SK-N-SH treated with all-trans-retinoic acid at 6 μM for 48 hours (cell line): ENCODE measurements around the gene PPT2.

Experiments
- ATAC-seq: fragments of 200-7000 bp; cut with Tn5 transposase; 3 replicates; pipeline ENCODE4 v1.9.1; 2020; ENCODE audit warnings: mild to moderate bottlenecking, moderate library complexity
- ARNTL ChIP-seq: fragments of 450-650 bp; formaldehyde crosslinking; IDR thresholded peaks from 2 replicates; pipeline ENCODE4 v1.5.0; 2020; ENCODE audit warnings: low read depth, mild to moderate bottlenecking, moderate library complexity, borderline replicate concordance
- BACH2 ChIP-seq: fragments of 250-450 bp; sonication (Bioruptor Pico); IDR thresholded peaks from 2 replicates; pipeline ENCODE4 v1.9.0; 2021; ENCODE audit warnings: mild to moderate bottlenecking, borderline replicate concordance
- CSDC2 ChIP-seq: fragments of 250-450 bp; sonication (Bioruptor Pico); IDR thresholded peaks from 2 replicates; pipeline ENCODE4 v1.5.0; 2020; ENCODE audit warnings: mild to moderate bottlenecking, moderate library complexity
- ESRRG ChIP-seq: fragments of 250-450 bp; sonication (Bioruptor Pico); IDR thresholded peaks from 2 replicates; pipeline ENCODE4 v1.6.1; 2021; ENCODE audit warnings: mild to moderate bottlenecking
- GLIS3 ChIP-seq: fragments of 250-450 bp; sonication (Bioruptor Pico); IDR thresholded peaks from 2 replicates; pipeline ENCODE4 v1.5.0; 2020; ENCODE audit warnings: mild to moderate bottlenecking, moderate library complexity
- ISL1 ChIP-seq: fragments of 250-450 bp; sonication (Bioruptor Pico); IDR thresholded peaks from 2 replicates; pipeline ENCODE4 v2.1.2; 2022; ENCODE audit warnings: mild to moderate bottlenecking, moderate library complexity
- OSR1 ChIP-seq: fragments of 250-450 bp; sonication (Bioruptor Pico); IDR thresholded peaks from 2 replicates; pipeline ENCODE4 v1.8.0; 2022; ENCODE audit warnings: moderate library complexity, mild to moderate bottlenecking, inconsistent platforms
- RARB ChIP-seq: fragments of 250-450 bp; sonication (Bioruptor Pico); IDR thresholded peaks from 2 replicates; pipeline ENCODE4 v1.8.0; 2021; ENCODE audit warnings: mild to moderate bottlenecking, moderate library complexity
- SNAI2 ChIP-seq: fragments of 250-450 bp; sonication (Bioruptor Pico); IDR thresholded peaks from 2 replicates; pipeline ENCODE4 v1.5.0; 2020; ENCODE audit warnings: mild to moderate bottlenecking, moderate library complexity
- TCF4 ChIP-seq: fragments of 250-450 bp; sonication (Bioruptor Pico); IDR thresholded peaks from 2 replicates; pipeline ENCODE4 v1.8.0; 2021; ENCODE audit warnings: mild to moderate bottlenecking, moderate library complexity, borderline replicate concordance
- ZFP3 ChIP-seq: fragments of 250-450 bp; sonication (Bioruptor Pico); IDR thresholded peaks from 2 replicates; pipeline ENCODE4 v1.5.0; 2020; ENCODE audit warnings: mild to moderate bottlenecking, moderate library complexity
- ZFP30 ChIP-seq: fragments of 450-650 bp; formaldehyde crosslinking; IDR thresholded peaks from 2 replicates; pipeline ENCODE4 v1.5.0; 2022; ENCODE audit warnings: mild to moderate bottlenecking, moderate library complexity
- ZNF565 ChIP-seq: fragments of 450-650 bp; formaldehyde crosslinking; conservative IDR thresholded peaks from 2 replicates; pipeline ENCODE4 v1.5.0; 2020; ENCODE audit warnings: low read depth, mild to moderate bottlenecking, moderate library complexity
- ZNF70 ChIP-seq: fragments of 450-650 bp; formaldehyde crosslinking; IDR thresholded peaks from 2 replicates; pipeline ENCODE4 v1.5.0; 2020; ENCODE audit warnings: mild to moderate bottlenecking, moderate library complexity
- ZNF8 ChIP-seq: fragments of 450-650 bp; formaldehyde crosslinking; IDR thresholded peaks from 2 replicates; pipeline ENCODE4 v1.5.0; 2020; ENCODE audit warnings: mild to moderate bottlenecking, moderate library complexity
- TF ChIP-seq, protein P1 (sequence below): fragments of 250-450 bp; sonication (Bioruptor Pico); IDR thresholded peaks from 2 replicates; pipeline ENCODE4 v1.5.1; 2021; ENCODE audit warnings: mild to moderate bottlenecking, moderate library complexity
- TF ChIP-seq, protein P2 (sequence below): fragments of 250-450 bp; sonication (Bioruptor Pico); IDR thresholded peaks from 2 replicates; pipeline ENCODE4 v1.5.1; 2020; ENCODE audit warnings: low read depth, mild to moderate bottlenecking, moderate library complexity
- TF ChIP-seq, protein P3 (sequence below): fragments of 250-450 bp; sonication (Bioruptor Pico); IDR thresholded peaks from 2 replicates; pipeline ENCODE4 v1.8.0; 2021; ENCODE audit warnings: low read depth, mild to moderate bottlenecking, moderate library complexity, borderline replicate concordance
- TF ChIP-seq, protein P4 (sequence below): fragments of 250-450 bp; sonication (Bioruptor Pico); IDR thresholded peaks from 2 replicates; pipeline ENCODE4 v1.8.0; 2020; ENCODE audit warnings: mild to moderate bottlenecking, moderate library complexity, borderline replicate concordance
- TF ChIP-seq, protein P5 (sequence below): fragments of 250-450 bp; sonication (Bioruptor Pico); IDR thresholded peaks from 2 replicates; pipeline ENCODE4 v1.5.0; 2020; ENCODE audit warnings: mild to moderate bottlenecking, moderate library complexity

Gene PPT2

DNA sequence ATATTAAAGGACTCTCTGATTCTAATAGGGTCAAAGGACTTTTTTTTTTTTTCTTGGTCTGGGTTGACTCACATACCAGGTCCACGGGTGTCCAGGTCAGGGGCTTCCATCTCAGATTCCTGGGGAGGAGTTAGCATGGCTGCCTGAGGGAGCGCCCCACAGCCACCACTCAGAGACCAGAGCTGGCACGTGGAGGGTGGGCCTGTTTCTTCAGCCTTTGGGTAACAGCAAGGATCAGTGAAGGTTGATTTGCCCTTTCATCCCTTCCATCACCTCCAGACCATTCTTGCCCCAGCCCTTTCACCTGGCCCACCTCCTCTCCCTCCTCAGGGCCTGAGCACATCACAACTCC lies 44.4 kb downstream of the PPT2 start:
- ATAC-seq: no peak
- TF ChIP-seq OSR1 (CRISPR knock-in tag): no peak
- TF ChIP-seq ZNF565 (CRISPR knock-in tag): no peak
- no peak for TF ChIP-seq ARNTL (CRISPR knock-in tag)
- no peak for TF ChIP-seq CSDC2 (CRISPR knock-in tag)
- TF ChIP-seq, protein P1, sequence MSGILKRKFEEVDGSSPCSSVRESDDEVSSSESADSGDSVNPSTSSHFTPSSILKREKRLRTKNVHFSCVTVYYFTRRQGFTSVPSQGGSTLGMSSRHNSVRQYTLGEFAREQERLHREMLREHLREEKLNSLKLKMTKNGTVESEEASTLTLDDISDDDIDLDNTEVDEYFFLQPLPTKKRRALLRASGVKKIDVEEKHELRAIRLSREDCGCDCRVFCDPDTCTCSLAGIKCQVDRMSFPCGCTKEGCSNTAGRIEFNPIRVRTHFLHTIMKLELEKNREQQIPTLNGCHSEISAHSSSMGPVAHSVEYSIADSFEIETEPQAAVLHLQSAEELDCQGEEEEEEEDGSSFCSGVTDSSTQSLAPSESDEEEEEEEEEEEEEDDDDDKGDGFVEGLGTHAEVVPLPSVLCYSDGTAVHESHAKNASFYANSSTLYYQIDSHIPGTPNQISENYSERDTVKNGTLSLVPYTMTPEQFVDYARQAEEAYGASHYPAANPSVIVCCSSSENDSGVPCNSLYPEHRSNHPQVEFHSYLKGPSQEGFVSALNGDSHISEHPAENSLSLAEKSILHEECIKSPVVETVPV (CRISPR knock-in tag): no peak
- no peak for TF ChIP-seq ZFP3 (CRISPR knock-in tag)

DNA sequence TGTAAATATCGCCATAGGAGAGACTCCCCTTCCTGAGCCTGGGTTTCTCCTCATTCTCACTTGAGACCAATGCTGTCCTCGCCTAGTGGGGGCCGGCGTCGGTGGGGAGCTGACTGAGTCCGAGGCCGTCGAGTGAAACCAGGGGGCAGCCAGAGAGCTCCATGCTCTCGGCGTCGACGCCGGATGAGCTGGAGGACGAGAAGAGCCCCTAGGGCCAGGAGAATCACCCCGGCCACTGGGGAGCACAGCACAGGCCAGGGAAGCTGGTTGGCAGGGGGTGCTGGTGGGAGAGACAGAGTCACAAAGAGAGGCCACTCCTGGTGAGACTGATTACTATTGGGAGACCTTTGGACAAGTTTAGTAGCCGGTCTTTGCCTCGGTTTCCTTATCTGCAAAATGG lies 44.9 kb downstream of the PPT2 start:
- no peak for ATAC-seq

DNA sequence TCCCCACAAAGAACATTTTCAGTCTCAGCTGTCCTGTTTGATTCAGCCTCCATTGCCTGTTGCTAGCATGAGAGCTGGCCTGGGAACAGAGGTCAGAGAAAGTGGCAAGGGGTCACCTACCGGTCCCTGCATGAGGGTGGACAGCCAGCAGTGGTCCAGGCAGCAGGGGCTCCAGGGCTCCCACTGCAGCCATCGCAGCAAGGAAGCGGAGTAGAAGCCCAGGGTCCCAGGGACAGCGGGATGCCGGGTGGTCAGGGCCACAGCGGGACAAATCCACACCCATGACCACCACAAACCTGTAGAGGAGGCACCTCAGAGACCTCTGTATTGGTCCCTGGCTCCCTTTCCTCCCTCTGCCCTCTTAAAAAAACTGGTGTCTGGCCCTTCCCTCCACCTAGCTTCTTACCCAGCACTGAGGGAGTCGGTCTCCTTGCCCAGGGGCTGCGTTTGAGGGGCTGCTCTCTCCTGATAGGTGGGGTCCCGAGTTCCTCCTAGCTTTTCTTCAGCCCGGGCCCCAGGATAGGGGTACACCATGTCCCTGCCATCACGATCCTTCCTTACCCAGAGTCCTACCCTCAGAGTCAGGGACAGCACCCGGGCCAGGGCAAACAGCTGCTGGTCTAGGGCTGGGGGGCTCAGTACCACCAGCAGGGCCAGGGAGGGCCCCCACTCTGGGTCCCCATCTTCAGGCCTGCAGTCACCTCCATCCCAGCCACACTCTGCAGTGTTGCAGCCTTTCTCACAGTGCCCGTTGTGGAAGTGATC lies 47.0 kb downstream of the PPT2 start:
- ATAC-seq: no peak
- no peak for TF ChIP-seq SNAI2 (CRISPR knock-in tag)
- no peak for TF ChIP-seq ZNF8 (CRISPR knock-in tag)
- TF ChIP-seq, protein P2, sequence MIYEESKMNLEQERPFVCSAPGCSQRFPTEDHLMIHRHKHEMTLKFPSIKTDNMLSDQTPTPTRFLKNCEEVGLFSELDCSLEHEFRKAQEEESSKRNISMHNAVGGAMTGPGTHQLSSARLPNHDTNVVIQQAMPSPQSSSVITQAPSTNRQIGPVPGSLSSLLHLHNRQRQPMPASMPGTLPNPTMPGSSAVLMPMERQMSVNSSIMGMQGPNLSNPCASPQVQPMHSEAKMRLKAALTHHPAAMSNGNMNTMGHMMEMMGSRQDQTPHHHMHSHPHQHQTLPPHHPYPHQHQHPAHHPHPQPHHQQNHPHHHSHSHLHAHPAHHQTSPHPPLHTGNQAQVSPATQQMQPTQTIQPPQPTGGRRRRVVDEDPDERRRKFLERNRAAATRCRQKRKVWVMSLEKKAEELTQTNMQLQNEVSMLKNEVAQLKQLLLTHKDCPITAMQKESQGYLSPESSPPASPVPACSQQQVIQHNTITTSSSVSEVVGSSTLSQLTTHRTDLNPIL (CRISPR knock-in tag): no peak
- TF ChIP-seq BACH2: no peak
- TF ChIP-seq ZNF565 (CRISPR knock-in tag): no peak

More for the DNA sequence above, 44.9 kb downstream of the PPT2 start:
- TF ChIP-seq ZNF565 (CRISPR knock-in tag): no peak
- TF ChIP-seq ZFP30 (CRISPR knock-in tag): no peak
- TF ChIP-seq ZFP3 (CRISPR knock-in tag): no peak
- no peak for TF ChIP-seq TCF4 (CRISPR knock-in tag)
- TF ChIP-seq ESRRG (CRISPR knock-in tag): no peak
- TF ChIP-seq ARNTL (CRISPR knock-in tag): no peak
- no peak for TF ChIP-seq RARB (CRISPR knock-in tag)
- TF ChIP-seq, protein P3, sequence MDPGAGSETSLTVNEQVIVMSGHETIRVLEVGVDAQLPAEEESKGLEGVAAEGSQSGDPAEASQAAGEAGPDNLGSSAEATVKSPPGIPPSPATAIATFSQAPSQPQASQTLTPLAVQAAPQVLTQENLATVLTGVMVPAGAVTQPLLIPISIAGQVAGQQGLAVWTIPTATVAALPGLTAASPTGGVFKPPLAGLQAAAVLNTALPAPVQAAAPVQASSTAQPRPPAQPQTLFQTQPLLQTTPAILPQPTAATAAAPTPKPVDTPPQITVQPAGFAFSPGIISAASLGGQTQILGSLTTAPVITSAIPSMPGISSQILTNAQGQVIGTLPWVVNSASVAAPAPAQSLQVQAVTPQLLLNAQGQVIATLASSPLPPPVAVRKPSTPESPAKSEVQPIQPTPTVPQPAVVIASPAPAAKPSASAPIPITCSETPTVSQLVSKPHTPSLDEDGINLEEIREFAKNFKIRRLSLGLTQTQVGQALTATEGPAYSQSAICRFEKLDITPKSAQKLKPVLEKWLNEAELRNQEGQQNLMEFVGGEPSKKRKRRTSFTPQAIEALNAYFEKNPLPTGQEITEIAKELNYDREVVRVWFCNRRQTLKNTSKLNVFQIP (CRISPR knock-in tag): no peak
- no peak for TF ChIP-seq BACH2

DNA sequence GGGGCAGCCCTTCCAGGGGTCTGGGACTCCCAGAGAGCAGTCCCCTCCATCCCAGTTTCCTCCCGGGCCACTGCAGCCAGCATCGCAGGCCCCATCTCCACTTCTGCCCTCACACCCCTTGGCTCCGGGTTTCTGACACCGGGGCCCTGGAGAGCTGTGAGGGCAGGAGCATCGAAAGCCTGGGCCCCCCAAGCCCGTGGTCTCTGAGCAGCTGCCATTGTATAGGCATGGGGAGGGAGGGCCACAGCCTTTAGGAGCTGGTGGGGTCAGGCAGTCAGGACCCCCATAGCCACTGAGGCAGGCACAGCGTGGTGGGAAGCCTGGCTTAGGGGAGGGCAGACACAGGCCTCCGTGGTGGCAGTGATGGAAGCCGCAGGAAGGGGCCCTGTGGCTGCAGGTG lies 48.2 kb downstream of the PPT2 start:
- TF ChIP-seq CSDC2 (CRISPR knock-in tag): no peak
- TF ChIP-seq, protein P4, sequence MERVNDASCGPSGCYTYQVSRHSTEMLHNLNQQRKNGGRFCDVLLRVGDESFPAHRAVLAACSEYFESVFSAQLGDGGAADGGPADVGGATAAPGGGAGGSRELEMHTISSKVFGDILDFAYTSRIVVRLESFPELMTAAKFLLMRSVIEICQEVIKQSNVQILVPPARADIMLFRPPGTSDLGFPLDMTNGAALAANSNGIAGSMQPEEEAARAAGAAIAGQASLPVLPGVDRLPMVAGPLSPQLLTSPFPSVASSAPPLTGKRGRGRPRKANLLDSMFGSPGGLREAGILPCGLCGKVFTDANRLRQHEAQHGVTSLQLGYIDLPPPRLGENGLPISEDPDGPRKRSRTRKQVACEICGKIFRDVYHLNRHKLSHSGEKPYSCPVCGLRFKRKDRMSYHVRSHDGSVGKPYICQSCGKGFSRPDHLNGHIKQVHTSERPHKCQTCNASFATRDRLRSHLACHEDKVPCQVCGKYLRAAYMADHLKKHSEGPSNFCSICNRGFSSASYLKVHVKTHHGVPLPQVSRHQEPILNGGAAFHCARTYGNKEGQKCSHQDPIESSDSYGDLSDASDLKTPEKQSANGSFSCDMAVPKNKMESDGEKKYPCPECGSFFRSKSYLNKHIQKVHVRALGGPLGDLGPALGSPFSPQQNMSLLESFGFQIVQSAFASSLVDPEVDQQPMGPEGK: no peak
- TF ChIP-seq, protein P2 (CRISPR knock-in tag): no peak
- TF ChIP-seq, protein P3 (CRISPR knock-in tag): no peak
- no peak for TF ChIP-seq ZNF565 (CRISPR knock-in tag)
- TF ChIP-seq ESRRG (CRISPR knock-in tag): no peak
- TF ChIP-seq, protein P5, sequence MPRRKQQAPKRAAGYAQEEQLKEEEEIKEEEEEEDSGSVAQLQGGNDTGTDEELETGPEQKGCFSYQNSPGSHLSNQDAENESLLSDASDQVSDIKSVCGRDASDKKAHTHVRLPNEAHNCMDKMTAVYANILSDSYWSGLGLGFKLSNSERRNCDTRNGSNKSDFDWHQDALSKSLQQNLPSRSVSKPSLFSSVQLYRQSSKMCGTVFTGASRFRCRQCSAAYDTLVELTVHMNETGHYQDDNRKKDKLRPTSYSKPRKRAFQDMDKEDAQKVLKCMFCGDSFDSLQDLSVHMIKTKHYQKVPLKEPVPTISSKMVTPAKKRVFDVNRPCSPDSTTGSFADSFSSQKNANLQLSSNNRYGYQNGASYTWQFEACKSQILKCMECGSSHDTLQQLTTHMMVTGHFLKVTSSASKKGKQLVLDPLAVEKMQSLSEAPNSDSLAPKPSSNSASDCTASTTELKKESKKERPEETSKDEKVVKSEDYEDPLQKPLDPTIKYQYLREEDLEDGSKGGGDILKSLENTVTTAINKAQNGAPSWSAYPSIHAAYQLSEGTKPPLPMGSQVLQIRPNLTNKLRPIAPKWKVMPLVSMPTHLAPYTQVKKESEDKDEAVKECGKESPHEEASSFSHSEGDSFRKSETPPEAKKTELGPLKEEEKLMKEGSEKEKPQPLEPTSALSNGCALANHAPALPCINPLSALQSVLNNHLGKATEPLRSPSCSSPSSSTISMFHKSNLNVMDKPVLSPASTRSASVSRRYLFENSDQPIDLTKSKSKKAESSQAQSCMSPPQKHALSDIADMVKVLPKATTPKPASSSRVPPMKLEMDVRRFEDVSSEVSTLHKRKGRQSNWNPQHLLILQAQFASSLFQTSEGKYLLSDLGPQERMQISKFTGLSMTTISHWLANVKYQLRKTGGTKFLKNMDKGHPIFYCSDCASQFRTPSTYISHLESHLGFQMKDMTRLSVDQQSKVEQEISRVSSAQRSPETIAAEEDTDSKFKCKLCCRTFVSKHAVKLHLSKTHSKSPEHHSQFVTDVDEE: no peak
- TF ChIP-seq ZFP3 (CRISPR knock-in tag): no peak
- TF ChIP-seq GLIS3 (CRISPR knock-in tag): no peak
- TF ChIP-seq ZFP30 (CRISPR knock-in tag): no peak
- TF ChIP-seq, protein P1 (CRISPR knock-in tag): no peak
- TF ChIP-seq TCF4 (CRISPR knock-in tag): no peak
- no peak for TF ChIP-seq ISL1
- no peak for TF ChIP-seq ZNF70 (CRISPR knock-in tag)
- TF ChIP-seq, all 23 proteins: peak for 0
- ATAC-seq: no peak
